B cell (primary cell): Measurements from ENCODE around the gene MRPL41. TPM values are rescaled to one million over a fixed set of nuclear protein-coding genes. Genes with fewer than 3 reads are reported as not detected.

Experiments
- ATAC-seq: fragments of 200-7000 bp; cut with Tn5 transposase; one replicate; pipeline ENCODE4 v1.10.0; 2021; ENCODE audit warnings: low read depth, mild to moderate bottlenecking, moderate number of reproducible peaks, moderate library complexity
- CTCF ChIA-PET: fragments of 350-600 bp; sonication (Branson Sonifier 250); formaldehyde crosslinking; loops from one replicate; lab custom pipeline; 2021; ENCODE audit warnings: antibody characterized with exemption, inconsistent platforms; lab: Charles Lee
- POLR2A ChIA-PET: fragments of 350-600 bp; sonication (Branson Sonifier 250); formaldehyde crosslinking; loops from one replicate; lab custom pipeline; 2021; ENCODE audit warnings: antibody characterized with exemption; lab: Charles Lee
- DNase-seq: peaks from one replicate; pipeline ENCODE4 v3.0.0; 2013
- H2AFZ ChIP-seq: 2 replicates; pipeline ENCODE4 v1.6.1; 2012; ENCODE audit warnings: mild to moderate bottlenecking, low read depth, low read length; ENCODE audit not compliant: insufficient read depth, poor library complexity, severe bottlenecking
- H3K27ac ChIP-seq, 2 donors: 1 replicate in 1 of 2; 2 replicates in 1 of 2; pipeline ENCODE4 v1.5.1; 2012 to 2013; ENCODE audit warnings: low read length in 2 of 2, mild to moderate bottlenecking in 2 of 2, moderate library complexity in 1 of 2
- H3K27me3 ChIP-seq, 4 experiments: fragments of 200-600 bp in 1 of 4; sonication (generic) in 1 of 4; replicated peaks in 1 of 4; 1 replicate in 2 of 4; 2 replicates in 2 of 4; pipeline versions ENCODE4 v1.6.1 to v1.7.0; 2013 to 2016; ENCODE audit warnings: low read length in 3 of 4, mild to moderate bottlenecking in 2 of 4, mixed read lengths in 1 of 4, moderate library complexity in 1 of 4; ENCODE audit not compliant: insufficient read depth in 4 of 4, control insufficient read depth in 3 of 4; ENCODE audit errors: control extremely low read depth in 1 of 4
- H3K36me3 ChIP-seq, 2 experiments: replicated peaks in 1 of 2; 1 replicate in 1 of 2; 2 replicates in 1 of 2; pipeline versions ENCODE4 v1.6.1 to v1.7.1; 2013; ENCODE audit warnings: low read length in 1 of 2; ENCODE audit not compliant: insufficient read depth in 2 of 2, control insufficient read depth in 1 of 2; ENCODE audit errors: control extremely low read depth in 1 of 2, extremely low read depth in 1 of 2
- H3K4me1 ChIP-seq, 2 donors: fragments of 200-600 bp in 1 of 2; sonication (generic) in 1 of 2; 1 replicate in 1 of 2; 2 replicates in 1 of 2; pipeline versions ENCODE4 v1.5.1 to v1.6.1; 2013 to 2017; ENCODE audit warnings: low read length in 2 of 2; ENCODE audit not compliant: control insufficient read depth in 2 of 2, insufficient read depth in 2 of 2
- H3K4me2 ChIP-seq: replicated peaks from 2 replicates; pipeline ENCODE3; 2012; ENCODE audit warnings: mild to moderate bottlenecking, low read depth, low read length; ENCODE audit not compliant: poor library complexity, severe bottlenecking
- H3K4me3 ChIP-seq, 5 experiments: fragments of 200-600 bp in 1 of 5; sonication (generic) in 1 of 5; 1 replicate in 3 of 5; 2 replicates in 2 of 5; pipeline versions ENCODE4 v1.5.1 to v1.7.0; 2011 to 2016; ENCODE audit warnings: low read length in 4 of 5, mild to moderate bottlenecking in 4 of 5, low read depth in 2 of 5, control low read depth in 1 of 5, moderate library complexity in 1 of 5; ENCODE audit not compliant: insufficient read depth in 1 of 5; ENCODE audit errors: control extremely low read depth in 1 of 5, extremely low read depth in 1 of 5
- H3K79me2 ChIP-seq: fragments of 200-600 bp; sonication (generic); one replicate; pipeline ENCODE4 v1.6.0; 2016; ENCODE audit warnings: low read length; ENCODE audit not compliant: control insufficient read depth, insufficient read depth
- H3K9ac ChIP-seq: fragments of 200-600 bp; sonication (generic); 2 replicates; pipeline ENCODE4 v1.6.1; 2017; ENCODE audit warnings: mild to moderate bottlenecking, low read length, moderate library complexity
- H3K9me3 ChIP-seq, 3 donors: one replicate each; pipeline versions ENCODE4 v1.6.1 to v1.7.1; 2013; ENCODE audit warnings: low read length in 2 of 3; ENCODE audit not compliant: control insufficient read depth in 2 of 3, insufficient read depth in 1 of 3; ENCODE audit errors: control extremely low read depth in 1 of 3
- H4K20me1 ChIP-seq: 2 replicates; pipeline ENCODE4 v1.6.0; 2012; ENCODE audit warnings: mild to moderate bottlenecking, low read length; ENCODE audit not compliant: insufficient read depth, control insufficient read depth, poor library complexity, severe bottlenecking
- H3K27ac Mint-ChIP-seq: one replicate; pipeline ENCODE4 v1.8.0; 2021; ENCODE audit warnings: mixed read lengths
- H3K27me3 Mint-ChIP-seq: one replicate; pipeline ENCODE4 v1.8.0; 2021; ENCODE audit warnings: mixed read lengths
- H3K4me1 Mint-ChIP-seq: one replicate; pipeline ENCODE4 v1.8.0; 2021; ENCODE audit warnings: mixed read lengths
- H3K4me3 Mint-ChIP-seq: one replicate; pipeline ENCODE4 v1.8.0; 2021; ENCODE audit warnings: mixed read lengths
- H3K9me3 Mint-ChIP-seq: one replicate; pipeline ENCODE4 v1.8.0; 2022; ENCODE audit warnings: mixed read lengths; ENCODE audit not compliant: insufficient read depth
- CTCF ChIP-seq: fragments of 200-600 bp; IDR thresholded peaks from one replicate; pipeline ENCODE4 v1.8.0; 2022; ENCODE audit warnings: antibody characterized with exemption, mild to moderate bottlenecking
- EZH2 ChIP-seq: IDR thresholded peaks from 2 replicates; pipeline ENCODE4 v1.6.1; 2012; ENCODE audit warnings: borderline replicate concordance, low read depth, mild to moderate bottlenecking, moderate library complexity, low read length; ENCODE audit not compliant: insufficient read depth, poor library complexity, severe bottlenecking
- WGBS: methylation state at CpG from one replicate; pipeline ENCODE4 v1.1.5; 2013; ENCODE audit warnings: missing lambda C conversion rate; ENCODE audit not compliant: insufficient coverage; 5-methylcytosine and 5-hydroxymethylcytosine counted together
- intact Hi-C: fragments of 100-400 bp; cut with micrococcal nuclease; formaldehyde crosslinking; loops from one replicate; pipeline ENCODE4 v1.10.0; 2022
- polyA plus RNA-seq: library from polyadenylated mRNA; depleted of rRNA; stranded (reverse); fragments of >200 nt; gene quantifications from 2 replicates; pipeline ENCODE4 v1.2.3, GENCODE V29; 2012
- total RNA-seq, 2 donors: library from RNA; stranded (reverse); fragments of 120-200 nt in 1 of 2; gene quantifications; 1 replicate in 1 of 2; 2 replicates in 1 of 2; pipeline versions ENCODE4 v1.2.3 to v1.2.4, GENCODE V29; 2013 to 2022

The MRPL41 gene
- total and polyA plus RNA-seq, 2 donors (not counting 1 experiment from before 2014, with no cell fraction given): 59.2 to 70.9 TPM

GRCh38 chr9:137544176-137544760 lies 7.4 kb upstream of the MRPL41 start:
- H3K9me3 ChIP-seq: peaks cover 0 to 10% (median 0%) of the 10 kb centered on the region in 3 donors
- H3K9ac ChIP-seq: no peak overlapping the region
- ATAC-seq (no peak), DNase-seq (no peak)
- Mint-ChIP-seq H3K4me3 (no peak overlapping the region), H3K27me3 (no peaks in the 10 kb centered on the region), H3K9me3 (no peaks in the 10 kb centered on the region), H3K27ac (no peak overlapping the region), H3K4me1 (peaks cover 23% of the 10 kb centered on the region)
- intact Hi-C loops: no loop called here
- CTCF ChIA-PET: no interaction called here
- WGBS: 93% methylated on average over 8 of the region's 12 CpGs
- POLR2A ChIA-PET: no interaction called here
- TF ChIP-seq EZH2: no peak
- TF ChIP-seq CTCF: no peak
- peaks cover 18% of the 10 kb centered on the region for H4K20me1 ChIP-seq
- H3K4me3 ChIP-seq: no peak overlapping the region
- no peaks in the 10 kb centered on the region for H3K27me3 ChIP-seq
- peaks cover 16 to 33% of the 10 kb centered on the region in 2 donors for H3K4me1 ChIP-seq
- peaks cover 0 to 21% of the 10 kb centered on the region in 2 experiments for H3K36me3 ChIP-seq
- H3K79me2 ChIP-seq: peaks cover 40% of the 10 kb centered on the region
- H2AFZ ChIP-seq: no peak overlapping the region
- no peak overlapping the region for H3K27ac ChIP-seq
- no peak overlapping the region for H3K4me2 ChIP-seq

DNA sequence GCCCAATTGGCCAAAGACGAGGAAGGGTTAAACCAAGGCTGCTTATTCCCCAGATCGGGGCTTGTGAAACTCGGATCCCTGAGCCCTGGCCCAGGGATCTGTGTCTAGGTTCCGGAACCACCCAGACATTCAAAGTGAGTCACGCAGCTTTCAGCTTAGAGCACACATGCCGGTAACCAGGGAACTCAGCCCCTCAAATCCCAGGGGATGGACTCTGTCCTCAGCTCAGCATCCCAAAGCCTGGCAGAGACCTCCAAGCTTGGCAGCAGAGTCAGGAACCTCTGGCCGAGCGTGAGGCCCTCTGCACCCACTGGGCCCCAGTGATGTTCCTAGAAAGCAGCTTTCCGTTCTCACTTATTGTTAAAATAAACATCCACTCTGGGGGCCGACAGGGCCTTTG lies 6.6 kb upstream of the MRPL41 start:
- 94% methylated on average over 8 of the region's 10 CpGs for WGBS
- TF ChIP-seq EZH2 (no peak), CTCF (no peak)
- ATAC-seq (no peak), DNase-seq (no peak)
- ChIA-PET CTCF (interaction anchor here (0.9 to 1.7 kb wide), 2 partner anchors 10 to 34 kb away, joined by 4 to 5 read pairs; partner anchors contain the start of gene DPH7), POLR2A (interaction anchor here (0.5 kb wide), 1 partner anchor 1100 kb away, joined by 4 read pairs; no protein-coding TSS in a partner anchor)
- H3K4me3 ChIP-seq: no peak overlapping the region
- Mint-ChIP-seq H3K27ac (no peak overlapping the region), H3K4me3 (no peak overlapping the region), H3K4me1 (peaks cover 30% of the 10 kb centered on the region), H3K27me3 (no peaks in the 10 kb centered on the region), H3K9me3 (no peaks in the 10 kb centered on the region)
- H3K79me2 ChIP-seq: peaks cover 40% of the 10 kb centered on the region
- peaks cover 0 to 10% (median 0%) of the 10 kb centered on the region in 3 donors for H3K9me3 ChIP-seq
- no peak overlapping the region for H3K9ac ChIP-seq
- H3K27ac ChIP-seq: no peak overlapping the region
- peaks cover 18% of the 10 kb centered on the region for H4K20me1 ChIP-seq
- no peak overlapping the region for H3K4me2 ChIP-seq
- peaks cover 24 to 41% of the 10 kb centered on the region in 2 donors for H3K4me1 ChIP-seq
- H3K36me3 ChIP-seq: peaks cover 0 to 19% of the 10 kb centered on the region in 2 experiments
- no peak overlapping the region for H2AFZ ChIP-seq
- intact Hi-C loops: no loop called here
- no peaks in the 10 kb centered on the region for H3K27me3 ChIP-seq
